ENCODE measurements around the gene B4GALNT3.
"Not testable (repeated sequence)": the region's sequence is repeated elsewhere in the genome, so short reads cannot be mapped to it uniquely, and the experiment has no call there.

The B4GALNT3 gene

DNA sequence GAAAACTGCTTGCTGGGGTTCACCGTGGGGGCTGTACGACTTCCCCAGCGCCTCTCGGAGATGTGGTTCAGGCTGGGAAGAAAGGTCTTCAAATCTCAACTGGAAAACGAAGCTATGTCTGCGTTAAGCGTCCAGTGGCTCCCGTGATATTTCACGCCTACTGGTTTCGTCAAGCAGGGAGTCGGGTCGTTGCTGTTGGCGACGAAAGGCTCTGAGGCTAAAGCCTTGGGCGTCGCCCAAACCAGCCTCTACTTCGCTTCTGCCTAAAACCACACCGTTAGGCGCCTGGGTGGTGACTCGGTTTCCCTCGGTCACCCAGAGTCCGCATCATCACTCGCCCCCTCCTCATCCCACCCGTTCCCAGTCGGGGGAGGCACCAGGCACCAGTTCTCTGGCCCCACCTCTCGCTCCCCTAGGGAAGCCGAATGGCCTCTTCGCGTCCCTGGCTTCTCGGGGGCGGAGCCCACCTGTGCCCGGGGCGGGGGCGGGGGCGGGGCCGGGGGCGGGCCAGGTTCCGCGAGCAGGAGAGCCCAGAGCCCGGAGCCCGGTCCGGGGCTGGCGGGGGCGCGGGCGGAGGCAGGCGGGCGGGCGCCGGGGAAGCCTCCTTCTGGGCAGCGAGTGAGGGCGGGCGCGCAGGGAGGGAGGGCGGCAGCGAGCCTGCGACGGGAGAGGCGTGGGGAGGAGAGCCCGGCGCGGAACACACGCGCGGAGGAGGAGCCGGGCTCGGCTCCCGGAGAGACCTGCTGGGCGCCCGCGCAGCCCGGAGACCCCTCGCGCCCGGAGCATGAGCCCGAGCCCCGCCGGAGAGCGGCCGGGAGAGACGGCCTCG is at the start of gene B4GALNT3:
B4GALNT3 (plus strand) TSS at position 510 of the 829 bp plus-strand sequence. CDS start 438 bp downstream, outside the sequence.
- peak in 1 of 3 donors; percentile 18 for DNase-seq (ENCODE audit: low read depth in 3 of 3, low spot score in 1 of 3)

DNA sequence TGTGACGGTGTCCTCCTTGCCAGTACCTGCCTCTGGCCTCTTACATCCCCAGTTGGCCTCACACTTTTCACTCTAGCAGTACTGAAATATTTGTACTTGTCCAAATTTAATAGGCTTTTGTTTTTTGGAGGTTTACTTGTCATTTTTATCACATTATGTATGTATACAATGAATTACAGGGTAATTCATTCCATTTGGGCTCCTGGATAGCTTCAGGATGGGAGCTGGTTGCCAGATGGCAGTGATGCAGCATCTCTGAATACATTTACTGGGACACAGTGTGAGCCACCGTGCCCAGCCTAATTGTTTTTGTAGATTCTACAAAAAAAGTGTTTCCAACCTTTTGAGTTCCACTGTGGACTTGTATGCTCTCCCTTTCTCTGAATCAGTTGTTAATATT is 44.9 kb upstream of the B4GALNT3 start:
- no peak for DNase-seq (ENCODE audit: low read depth in 3 of 3, low spot score in 1 of 3)

DNA sequence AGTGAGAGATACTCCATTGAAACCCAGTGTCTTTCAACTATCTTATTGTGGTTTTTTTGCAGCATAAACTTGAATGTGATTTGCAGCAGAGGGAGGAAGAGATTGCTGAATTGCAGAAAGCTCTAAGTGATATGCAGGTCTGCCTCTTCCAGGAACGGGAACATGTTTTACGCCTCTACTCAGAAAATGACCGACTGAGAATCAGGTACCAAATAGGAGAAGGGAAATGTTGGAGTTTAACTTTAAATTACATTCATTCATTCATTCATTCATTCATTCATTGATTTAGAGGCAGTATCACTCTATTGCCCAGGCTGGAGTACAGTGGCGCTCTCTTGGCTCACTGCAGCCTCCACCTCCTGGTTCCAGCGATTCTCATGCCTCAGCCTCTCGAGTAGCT is 41.3 kb upstream of the B4GALNT3 start:
- DNase-seq (ENCODE audit: low read depth in 3 of 3, low spot score in 1 of 3), result no peak

DNA sequence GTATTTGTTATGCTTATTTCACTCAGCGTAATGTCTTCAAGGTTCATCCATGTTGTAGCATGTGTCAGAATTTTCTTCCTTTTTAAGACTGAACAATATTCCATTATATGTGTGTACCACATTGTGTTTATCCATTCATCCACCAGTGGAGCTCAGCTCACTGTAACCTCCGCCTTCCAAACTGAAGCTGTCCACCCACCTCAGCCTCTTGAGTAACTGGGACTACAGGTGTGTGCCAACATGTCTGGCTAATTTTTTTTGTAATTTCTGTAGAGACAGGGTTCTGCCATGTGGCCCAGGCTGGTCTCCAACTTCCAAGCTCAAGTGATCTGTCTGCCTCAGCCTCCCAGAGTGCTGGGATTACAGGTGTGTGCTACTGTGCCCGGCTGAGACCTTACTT is 37.2 kb upstream of the B4GALNT3 start:
- no peak for DNase-seq (ENCODE audit: low read depth in 3 of 3, low spot score in 1 of 3)

DNA sequence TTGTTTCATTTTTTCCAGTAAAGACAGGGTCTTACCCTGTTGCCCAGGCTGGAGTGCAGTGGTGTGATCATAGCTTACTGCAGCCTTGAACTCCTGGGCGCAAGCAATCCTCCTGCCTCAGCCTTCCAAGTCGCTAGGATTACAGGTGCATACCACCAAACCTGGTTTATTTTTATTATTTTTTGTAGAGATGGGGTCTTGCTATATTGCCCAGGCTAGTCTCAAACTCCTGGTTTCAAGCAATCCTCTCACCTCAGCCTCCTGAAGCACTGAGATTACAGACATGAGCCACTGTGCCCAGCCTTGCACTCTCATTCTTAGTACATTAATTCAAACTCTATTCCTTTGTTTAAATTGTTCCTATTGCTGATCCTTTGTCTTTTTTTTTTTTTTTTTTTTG is 24.0 kb upstream of the B4GALNT3 start:
- not testable (repeated sequence) for DNase-seq (ENCODE audit: low read depth in 3 of 3, low spot score in 1 of 3)

DNA sequence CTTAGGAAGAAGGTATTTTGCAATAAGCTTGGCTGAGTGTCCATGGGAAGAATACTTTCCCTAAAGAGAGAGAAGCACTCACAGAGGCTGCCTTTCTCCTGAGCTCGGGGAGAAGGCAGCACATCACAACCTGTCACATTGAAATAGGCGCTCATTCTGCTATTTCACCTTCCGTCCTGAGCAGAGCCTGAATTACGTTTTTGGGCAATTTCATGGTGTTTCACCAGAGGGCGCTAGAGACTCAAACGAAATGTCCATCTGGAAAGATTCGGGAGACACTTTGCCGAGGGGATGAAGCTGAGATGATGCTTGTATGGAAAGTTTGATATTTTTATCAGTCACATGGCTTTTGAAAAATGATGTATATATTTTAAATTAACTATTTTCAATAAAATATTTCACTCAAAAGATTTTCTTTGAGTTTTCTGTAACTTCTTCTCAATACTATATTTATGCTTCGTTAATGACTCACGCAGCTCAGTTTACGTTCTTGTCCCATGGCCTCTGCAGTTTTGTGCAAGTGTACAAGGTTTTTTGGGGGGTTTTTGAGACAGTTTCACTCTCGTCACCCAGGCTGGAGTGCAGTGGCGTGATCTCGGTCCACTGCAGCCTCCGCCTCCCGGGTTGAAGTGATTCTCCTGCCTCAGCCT is 17.4 kb upstream of the B4GALNT3 start:
- DNase-seq (ENCODE audit: low read depth in 3 of 3, low spot score in 1 of 3), result no peak

GRCh38 chr12:447141-447540 is 12.6 kb upstream of the B4GALNT3 start:
- DNase-seq (ENCODE audit: low read depth in 3 of 3, low spot score in 1 of 3), result no peak

- DNase-seq (ENCODE audit: low read depth in 3 of 3, low spot score in 1 of 3), result no peak
Measured at GRCh38 chr12:449203-449602, 10.5 kb upstream of the B4GALNT3 start.

GRCh38 chr12:450438-450837 is 9.3 kb upstream of the B4GALNT3 start:
- DNase-seq (ENCODE audit: low read depth in 3 of 3, low spot score in 1 of 3), result no peak

GRCh38 chr12:452667-453210 is 7.0 kb upstream of the B4GALNT3 start:
- DNase-seq (ENCODE audit: low read depth in 3 of 3, low spot score in 1 of 3), result peak in 1 of 3 donors; percentile 35

DNA sequence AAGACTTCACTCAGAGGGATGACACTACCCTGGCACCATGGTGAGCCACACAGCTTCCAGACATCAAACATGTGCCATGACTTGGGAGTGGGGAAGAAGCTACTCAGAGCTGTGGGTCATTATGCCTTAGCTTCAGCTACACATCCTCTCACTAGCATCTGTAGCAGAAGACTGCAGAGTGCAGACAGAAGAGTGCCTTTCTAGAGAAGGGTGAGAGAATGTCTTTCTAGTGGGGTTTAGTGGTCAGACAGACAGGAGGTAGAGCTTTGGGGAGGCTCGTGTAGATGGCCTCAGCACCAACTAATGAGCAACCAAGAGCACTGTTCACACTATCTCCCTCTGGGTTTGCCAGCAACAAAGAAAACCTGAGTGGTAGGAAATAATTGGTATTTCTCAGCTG is 4.9 kb upstream of the B4GALNT3 start:
- DNase-seq (ENCODE audit: low read depth in 3 of 3, low spot score in 1 of 3), result no peak

GRCh38 chr12:455821-456220 is 3.9 kb upstream of the B4GALNT3 start:
- DNase-seq (ENCODE audit: low read depth in 3 of 3, low spot score in 1 of 3), result no peak

- no peak for DNase-seq (ENCODE audit: low read depth in 3 of 3, low spot score in 1 of 3)
Measured at GRCh38 chr12:457676-458075, 2.1 kb upstream of the B4GALNT3 start.

- no peak for DNase-seq (ENCODE audit: low read depth in 3 of 3, low spot score in 1 of 3)
Measured at GRCh38 chr12:459050-459429, 699 bp upstream of the B4GALNT3 start.

GRCh38 chr12:460261-461230 is 807 bp downstream of the B4GALNT3 start:
- DNase-seq (ENCODE audit: low read depth in 3 of 3, low spot score in 1 of 3), result peak in 1 of 3 donors; percentile 14

DNA sequence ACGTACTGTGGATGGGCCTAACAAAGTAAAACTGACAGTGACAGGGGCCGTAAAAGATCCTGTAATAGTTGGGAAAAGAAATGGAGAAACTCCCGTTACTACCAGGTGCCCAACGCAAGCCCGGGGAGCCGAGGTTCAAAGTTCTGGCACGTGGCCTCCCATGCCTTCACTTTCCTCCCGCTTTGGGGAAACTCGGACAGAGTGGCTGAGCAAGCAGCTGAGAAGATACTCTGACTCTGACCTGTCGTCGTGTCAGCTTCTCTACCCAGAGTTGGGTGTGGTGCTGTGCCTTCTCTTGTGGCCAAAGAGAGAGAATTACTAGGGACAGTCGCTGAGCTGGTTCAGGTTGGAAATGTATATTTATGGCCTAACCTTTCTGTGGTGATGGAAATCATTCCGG is 1.7 kb downstream of the B4GALNT3 start:
- DNase-seq (ENCODE audit: low read depth in 3 of 3, low spot score in 1 of 3), result no peak

- DNase-seq (ENCODE audit: low read depth in 3 of 3, low spot score in 1 of 3), result no peak
Measured at GRCh38 chr12:462936-463705, 3.4 kb downstream of the B4GALNT3 start.

DNA sequence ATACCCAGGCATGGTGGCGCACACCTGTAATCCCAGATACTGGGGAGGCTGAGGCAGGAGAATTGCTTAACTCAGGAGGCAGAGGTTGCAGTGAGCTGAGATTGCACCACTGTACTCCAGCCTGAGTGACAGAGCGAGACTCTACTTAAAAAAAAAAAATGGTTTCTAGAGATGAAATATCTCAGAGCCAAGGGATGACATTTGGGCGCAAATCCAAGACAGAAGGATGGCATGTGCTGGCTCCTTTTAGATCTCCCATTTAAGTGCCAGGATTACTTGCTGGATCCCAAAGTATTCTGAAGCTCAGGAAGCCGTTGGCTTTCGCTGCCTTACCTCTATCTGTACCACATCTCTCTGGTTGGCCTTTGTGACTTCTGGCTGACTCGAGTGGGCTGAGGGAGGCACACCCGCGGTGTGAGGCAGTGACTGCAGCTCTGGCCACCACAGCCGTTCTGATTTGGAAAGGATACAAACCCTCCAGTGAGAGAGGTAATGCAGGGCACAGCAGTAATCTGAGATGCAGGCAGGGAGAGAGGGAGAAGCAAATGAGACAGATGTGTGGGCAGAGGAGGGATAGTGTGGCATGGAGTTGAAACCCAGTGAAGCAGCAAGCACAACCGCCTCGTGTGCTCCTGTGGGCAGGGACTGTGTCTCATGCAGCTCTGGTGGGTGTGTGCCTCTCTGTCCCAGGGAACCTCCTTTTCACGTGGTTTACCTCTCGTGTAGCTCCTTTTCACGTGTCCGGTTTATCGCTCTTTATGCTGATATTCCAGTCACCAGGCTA is 4.9 kb downstream of the B4GALNT3 start:
- no peak for DNase-seq (ENCODE audit: low read depth in 3 of 3, low spot score in 1 of 3)

DNA sequence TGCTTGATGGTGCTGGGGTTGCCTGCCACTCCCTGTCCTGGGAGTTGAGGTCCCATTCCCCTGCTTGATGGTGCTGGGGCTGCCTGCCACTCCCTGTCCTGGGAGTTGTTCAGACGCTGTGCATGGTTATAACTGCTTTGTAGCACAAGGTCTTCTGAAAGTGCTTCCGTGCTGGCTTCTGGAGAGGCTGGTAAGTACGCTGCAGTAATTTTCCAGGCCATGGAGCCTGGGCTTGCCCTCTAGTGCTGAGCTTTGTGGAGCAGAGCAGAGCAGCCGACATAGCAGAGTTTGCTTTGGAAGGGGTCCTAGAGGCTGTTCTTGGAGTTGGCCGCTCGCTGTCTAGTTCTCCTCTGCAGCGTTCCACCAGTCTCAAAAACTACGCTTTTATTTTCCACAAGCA is 6.3 kb downstream of the B4GALNT3 start:
- no peak for DNase-seq (ENCODE audit: low read depth in 3 of 3, low spot score in 1 of 3)

GRCh38 chr12:466762-467161 is 7.0 kb downstream of the B4GALNT3 start:
- no peak for DNase-seq (ENCODE audit: low read depth in 3 of 3, low spot score in 1 of 3)

Measured in stimulated activated CD4-positive, alpha-beta T cell treated with anti-CD3 and anti-CD28 coated beads, TNF-alpha, amount 100 ng/mL, for 1 hour (primary cell).